HG03354 (cell line): ENCODE results near the gene HSBP1.
A peak's percentile ranks its signal among the peaks of the same experiment; 100 is the strongest.

Experiments
- ATAC-seq: cut with Tn5 transposase; IDR thresholded peaks from one replicate; pipeline ENCODE4 v1.9.1; 2021; ENCODE audit warnings: mild to moderate bottlenecking; ENCODE audit not compliant: unreplicated experiment, poor library complexity, severe bottlenecking

HSBP1 gene

DNA sequence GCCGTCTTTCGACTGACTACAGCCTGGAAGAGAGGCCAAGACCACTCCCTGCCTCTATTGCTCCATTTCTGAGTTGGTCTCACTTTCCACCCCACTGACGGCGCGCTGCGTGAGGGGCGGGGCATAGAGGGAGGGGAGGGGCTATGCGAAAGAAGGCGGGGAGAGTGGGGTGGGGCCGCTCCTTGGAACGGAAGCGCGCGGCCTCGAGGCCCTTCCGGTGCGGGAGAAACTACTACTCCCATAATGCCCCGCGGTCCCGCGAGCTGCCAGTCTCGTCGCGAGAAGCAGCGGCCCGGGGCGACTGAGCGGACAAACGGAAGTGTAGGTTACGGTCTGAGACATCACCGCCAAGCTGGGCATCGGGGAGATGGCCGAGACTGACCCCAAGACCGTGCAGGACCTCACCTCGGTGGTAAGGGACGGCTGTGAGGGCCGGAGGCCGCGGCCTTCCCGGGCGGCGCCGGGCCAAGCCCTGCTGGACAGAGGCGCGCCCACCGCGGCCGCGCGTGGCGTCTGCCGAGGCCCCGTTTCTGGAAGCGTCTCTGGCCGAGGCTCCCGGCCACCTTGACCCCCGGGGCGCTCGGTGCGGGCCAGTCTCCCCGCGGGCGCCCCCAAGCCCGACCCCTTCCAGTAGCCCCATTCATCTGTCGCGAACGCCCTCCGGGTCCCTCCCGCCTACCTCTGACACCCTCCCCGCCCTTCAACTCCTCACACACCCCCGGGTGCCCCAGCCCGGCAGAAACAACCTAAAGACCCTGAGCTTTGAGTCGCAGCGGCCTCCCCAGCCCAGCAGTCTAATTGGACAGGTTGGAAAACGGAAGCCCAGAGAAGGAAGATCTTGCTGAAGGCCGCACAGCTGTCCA is at the start of gene HSBP1:
TSS of gene HSBP1 (plus strand) at position 269 of the 863 bp plus-strand sequence. CDS start at position 368, 99 bp downstream.
- ATAC-seq = peak; percentile 96

- no peak for ATAC-seq
These were observed 45.4 kb upstream of the HSBP1 start for GRCh38 chr16:83762141-83762991.

DNA sequence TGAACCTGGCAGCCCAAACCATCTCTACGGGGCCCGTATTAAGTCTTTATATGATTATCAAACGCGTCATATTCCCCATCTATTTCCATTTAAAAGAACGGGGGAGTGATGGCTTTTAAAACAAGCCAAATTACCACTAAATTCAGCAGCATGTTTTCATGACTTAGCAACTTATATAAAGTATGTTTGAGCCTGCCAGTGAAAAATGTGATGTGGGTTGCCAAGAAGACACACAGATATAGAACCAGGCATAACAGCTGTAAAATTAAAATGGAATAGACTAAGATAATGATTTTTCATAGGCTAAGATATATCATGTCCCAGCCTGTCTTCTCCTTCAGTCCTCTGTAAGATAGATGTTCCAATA is 44.8 kb upstream of the HSBP1 start:
- ATAC-seq = no peak

DNA sequence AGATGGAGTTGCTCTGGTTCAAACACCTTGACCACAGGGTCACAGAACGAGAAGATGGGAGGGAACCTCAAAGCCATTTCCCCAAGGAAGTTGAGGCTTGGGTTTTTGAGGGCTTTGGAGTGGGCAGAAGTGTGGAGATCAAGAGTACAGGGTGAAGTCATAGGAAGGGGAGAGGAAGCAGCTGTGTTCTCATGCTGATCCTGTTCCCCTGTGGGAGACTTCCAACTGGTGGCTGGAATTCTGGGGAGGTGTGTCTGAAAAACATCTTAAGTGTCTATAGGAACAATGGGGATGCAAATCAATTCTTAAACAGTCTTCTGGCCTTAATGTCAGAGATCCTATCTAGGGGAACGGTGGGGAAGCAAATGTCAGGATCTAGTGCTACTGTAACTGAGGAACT is 38.8 kb upstream of the HSBP1 start:
- ATAC-seq = no peak

- ATAC-seq = no peak
These were observed 38.3 kb upstream of the HSBP1 start for GRCh38 chr16:83769397-83770008.

- ATAC-seq = no peak
These were observed 36.4 kb upstream of the HSBP1 start for GRCh38 chr16:83771306-83771942.

DNA sequence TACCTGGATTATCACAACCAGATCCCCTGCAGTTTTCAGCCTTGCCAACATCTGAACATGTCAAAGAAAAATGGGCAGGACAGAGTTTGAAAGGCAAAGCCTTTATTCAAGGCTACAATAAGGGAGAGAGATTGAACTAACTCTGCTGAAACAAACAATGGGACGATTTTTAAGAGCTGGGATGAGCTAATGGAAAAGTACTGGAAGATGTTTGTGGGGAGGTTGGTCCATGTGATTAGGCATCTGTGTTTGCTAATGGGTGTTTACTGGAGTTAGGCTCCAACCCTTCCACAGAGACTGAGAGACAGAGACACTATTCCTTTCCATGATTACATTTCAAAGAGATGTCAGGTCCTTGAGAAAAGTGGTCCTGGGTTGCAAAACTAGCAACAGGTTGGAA is 35.0 kb upstream of the HSBP1 start:
- no peak for ATAC-seq

GRCh38 chr16:83774066-83774465 is 33.7 kb upstream of the HSBP1 start:
- no peak for ATAC-seq

GRCh38 chr16:83776944-83777343 is 30.8 kb upstream of the HSBP1 start:
- ATAC-seq = no peak

GRCh38 chr16:83779886-83780285 is 27.9 kb upstream of the HSBP1 start:
- no peak for ATAC-seq

DNA sequence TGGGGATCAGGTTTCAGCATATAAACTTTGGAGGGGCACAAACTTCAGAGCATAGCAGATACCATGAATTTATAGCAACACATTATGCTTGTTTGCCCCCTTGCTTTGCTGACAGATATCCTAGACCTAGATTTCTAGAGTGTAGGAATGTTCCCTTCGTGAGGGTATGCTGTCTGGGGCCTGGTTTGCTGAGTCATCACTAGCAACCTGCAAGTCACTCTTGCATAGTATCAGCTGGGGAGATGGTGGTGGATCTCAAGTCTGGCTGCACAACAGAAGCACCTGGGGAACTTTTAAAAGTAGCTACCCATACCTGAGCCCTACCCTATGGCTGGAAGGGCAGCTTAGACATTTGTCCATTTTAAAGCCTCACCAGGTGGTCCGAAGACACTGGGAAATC is 22.3 kb upstream of the HSBP1 start:
- ATAC-seq = no peak

GRCh38 chr16:83789642-83790401 is 18.0 kb upstream of the HSBP1 start:
- no peak for ATAC-seq

- no peak for ATAC-seq
These were observed 15.9 kb upstream of the HSBP1 start for GRCh38 chr16:83791916-83792315.

DNA sequence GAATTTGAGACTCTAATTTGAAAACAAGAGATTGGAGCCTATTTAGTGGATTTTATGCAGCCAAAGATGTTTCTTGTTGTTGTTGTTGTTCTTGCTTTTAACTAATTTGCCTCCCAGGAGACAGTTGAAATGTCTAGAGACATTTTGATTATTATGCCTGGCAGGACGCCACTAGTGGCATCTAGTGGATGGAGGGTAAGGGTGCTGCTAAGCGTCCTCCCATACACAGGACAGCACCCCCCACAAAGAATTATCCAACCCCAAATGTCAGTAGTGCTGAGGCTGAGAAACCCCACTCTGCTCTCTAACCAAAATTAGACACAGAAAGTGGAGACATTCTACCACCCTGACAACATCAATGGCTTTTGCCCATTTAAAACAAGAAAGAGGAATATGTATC is 15.4 kb upstream of the HSBP1 start:
- ATAC-seq = no peak

GRCh38 chr16:83793179-83793578 is 14.6 kb upstream of the HSBP1 start:
- no peak for ATAC-seq

DNA sequence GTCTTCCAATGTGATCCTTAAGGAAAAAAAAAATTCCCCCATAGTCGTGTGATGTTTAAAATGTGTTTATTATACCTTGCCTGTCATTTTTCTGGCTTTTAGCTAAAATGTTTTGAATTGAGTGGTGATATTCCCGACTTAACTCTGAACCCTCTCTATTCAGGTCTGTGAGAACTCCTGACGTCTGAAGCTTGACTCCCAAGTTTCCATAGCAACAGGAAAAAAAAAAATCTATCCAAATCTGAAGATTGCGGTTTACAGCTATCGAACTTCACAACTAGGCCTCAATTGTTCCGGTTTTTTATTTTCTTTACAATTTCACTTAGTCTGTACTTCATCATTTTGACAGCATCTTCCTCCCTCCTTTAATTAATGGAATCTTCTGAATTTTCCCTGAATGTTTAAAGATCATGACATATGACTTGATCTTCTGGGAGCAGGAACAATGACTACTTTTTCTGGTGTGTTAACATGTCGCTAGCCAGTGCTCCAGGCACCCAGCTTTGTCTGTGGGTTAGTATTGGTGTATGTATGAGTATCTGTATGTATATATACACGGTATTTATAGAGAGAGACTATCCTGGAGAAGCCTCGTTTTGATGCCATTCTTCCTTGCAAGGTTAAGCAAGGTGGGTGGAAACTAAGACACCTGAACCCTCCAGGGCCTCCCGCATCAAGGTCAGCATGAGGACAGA is 12.8 kb upstream of the HSBP1 start:
- no peak for ATAC-seq

DNA sequence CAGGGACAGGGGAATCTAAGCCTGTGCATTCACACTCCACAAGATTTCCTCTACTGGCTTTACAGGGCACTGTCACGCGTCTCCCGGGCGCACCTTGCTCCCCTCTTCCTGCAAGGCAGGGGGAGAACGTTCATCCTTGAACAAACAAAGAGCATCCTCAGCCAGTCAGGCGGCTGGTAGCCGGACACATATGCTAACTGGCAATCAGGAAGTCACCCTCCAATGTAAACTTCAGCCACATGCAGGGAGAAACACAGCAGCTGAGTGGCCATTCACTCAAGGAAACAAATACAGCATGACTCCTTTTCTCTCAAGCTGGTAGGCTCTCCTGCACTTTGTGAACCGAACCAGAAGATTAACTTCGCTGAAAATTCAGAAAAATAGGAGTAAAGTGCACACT is 10.8 kb upstream of the HSBP1 start:
- ATAC-seq = no peak

GRCh38 chr16:83799336-83799735 is 8.4 kb upstream of the HSBP1 start:
- no peak for ATAC-seq

- ATAC-seq = peak; percentile 90
These were observed 5.6 kb upstream of the HSBP1 start for GRCh38 chr16:83802135-83802534.
